ENCODE measurements around the gene AIF1.

Gene AIF1

GRCh38 chr6:31632279-31632946 is 17.4 kb downstream of the AIF1 start:
- DNase-seq: no peak
- H3K36me3 ChIP-seq: peaks cover 100% of the 10 kb centered on the region
- no peaks in the 10 kb centered on the region for H3K27me3 ChIP-seq (ENCODE audit: insufficient read depth, low read depth, severe bottlenecking)
- H3K9me3 ChIP-seq (ENCODE audit: severe bottlenecking): no peaks in the 10 kb centered on the region
- H3K27ac ChIP-seq: peak overlapping the region; percentile 11
- no peak overlapping the region for H3K4me3 ChIP-seq (ENCODE audit: low read depth, low read length)
- TF ChIP-seq CTCF (IDR thresholded peaks at IDR 0.05; ENCODE audit: low read depth, low read length): no peak

GRCh38 chr6:31633447-31633846 is 18.4 kb downstream of the AIF1 start:
- no peak overlapping the region for H3K27ac ChIP-seq
- H3K27me3 ChIP-seq (ENCODE audit: insufficient read depth, low read depth, severe bottlenecking): no peaks in the 10 kb centered on the region
- H3K4me3 ChIP-seq (ENCODE audit: low read depth, low read length): no peak overlapping the region
- TF ChIP-seq CTCF (IDR thresholded peaks at IDR 0.05; ENCODE audit: low read depth, low read length): no peak
- no peak for DNase-seq
- H3K9me3 ChIP-seq (ENCODE audit: severe bottlenecking): no peaks in the 10 kb centered on the region
- peaks cover 98% of the 10 kb centered on the region for H3K36me3 ChIP-seq

- no peaks in the 10 kb centered on the region for H3K27me3 ChIP-seq (ENCODE audit: insufficient read depth, low read depth, severe bottlenecking)
- H3K27ac ChIP-seq: no peak overlapping the region
- TF ChIP-seq CTCF (IDR thresholded peaks at IDR 0.05; ENCODE audit: low read depth, low read length): no peak
- DNase-seq: no peak
- no peak overlapping the region for H3K4me3 ChIP-seq (ENCODE audit: low read depth, low read length)
- H3K9me3 ChIP-seq (ENCODE audit: severe bottlenecking): no peaks in the 10 kb centered on the region
- H3K36me3 ChIP-seq: peaks cover 98% of the 10 kb centered on the region
Measured at GRCh38 chr6:31634131-31634530, 19.1 kb downstream of the AIF1 start.

GRCh38 chr6:31634969-31635575 is 20.0 kb downstream of the AIF1 start:
- H3K9me3 ChIP-seq (ENCODE audit: severe bottlenecking): no peaks in the 10 kb centered on the region
- H3K36me3 ChIP-seq: peaks cover 98% of the 10 kb centered on the region
- TF ChIP-seq CTCF (IDR thresholded peaks at IDR 0.05; ENCODE audit: low read depth, low read length): no peak
- H3K4me3 ChIP-seq (ENCODE audit: low read depth, low read length): no peak overlapping the region
- no peak for DNase-seq
- no peak overlapping the region for H3K27ac ChIP-seq
- H3K27me3 ChIP-seq (ENCODE audit: insufficient read depth, low read depth, severe bottlenecking): no peaks in the 10 kb centered on the region

- no peak for TF ChIP-seq CTCF (IDR thresholded peaks at IDR 0.05; ENCODE audit: low read depth, low read length)
- H3K36me3 ChIP-seq: peaks cover 98% of the 10 kb centered on the region
Measured at GRCh38 chr6:31636698-31637596, 21.9 kb downstream of the AIF1 start.

More at GRCh38 chr6:31636698-31637596, 21.9 kb downstream of the AIF1 start:
- H3K27me3 ChIP-seq (ENCODE audit: insufficient read depth, low read depth, severe bottlenecking): no peaks in the 10 kb centered on the region
- DNase-seq: no peak
- H3K4me3 ChIP-seq (ENCODE audit: low read depth, low read length): no peak overlapping the region
- no peaks in the 10 kb centered on the region for H3K9me3 ChIP-seq (ENCODE audit: severe bottlenecking)
- H3K27ac ChIP-seq: no peak overlapping the region; the same call in 1 of the 2 replicates
